SK-N-SH treated with all-trans-retinoic acid at 6 μM for 48 hours (cell line): Measurements from ENCODE around the gene MOCS2.
A peak's percentile ranks its signal among the peaks of the same experiment; 100 is the strongest.

Experiments used
- ATAC-seq: fragments of 200-7000 bp; cut with Tn5 transposase; 3 replicates; pipeline ENCODE4 v1.9.1; 2020; ENCODE audit warnings: mild to moderate bottlenecking, moderate library complexity
- ARNTL ChIP-seq: fragments of 450-650 bp; formaldehyde crosslinking; IDR thresholded peaks from 2 replicates; pipeline ENCODE4 v1.5.0; 2020; ENCODE audit warnings: low read depth, mild to moderate bottlenecking, moderate library complexity, borderline replicate concordance
- CSRNP3 ChIP-seq: fragments of 250-450 bp; sonication (Bioruptor Pico); IDR thresholded peaks from 2 replicates; pipeline ENCODE4 v1.5.1; 2021; ENCODE audit warnings: mild to moderate bottlenecking, moderate library complexity
- GLIS3 ChIP-seq: fragments of 250-450 bp; sonication (Bioruptor Pico); IDR thresholded peaks from 2 replicates; pipeline ENCODE4 v1.5.0; 2020; ENCODE audit warnings: mild to moderate bottlenecking, moderate library complexity
- ISL1 ChIP-seq: fragments of 250-450 bp; sonication (Bioruptor Pico); IDR thresholded peaks from 2 replicates; pipeline ENCODE4 v2.1.2; 2022; ENCODE audit warnings: mild to moderate bottlenecking, moderate library complexity
- OSR1 ChIP-seq: fragments of 250-450 bp; sonication (Bioruptor Pico); IDR thresholded peaks from 2 replicates; pipeline ENCODE4 v1.8.0; 2022; ENCODE audit warnings: moderate library complexity, mild to moderate bottlenecking, inconsistent platforms
- POU6F1 ChIP-seq: fragments of 250-450 bp; sonication (Bioruptor Pico); IDR thresholded peaks from 2 replicates; pipeline ENCODE4 v1.8.0; 2021; ENCODE audit warnings: low read depth, mild to moderate bottlenecking, moderate library complexity, borderline replicate concordance
- PPARA ChIP-seq: fragments of 250-450 bp; sonication (Bioruptor Pico); IDR thresholded peaks from 2 replicates; pipeline ENCODE4 v1.5.0; 2020; ENCODE audit warnings: mild to moderate bottlenecking, borderline replicate concordance
- RARB ChIP-seq: fragments of 250-450 bp; sonication (Bioruptor Pico); IDR thresholded peaks from 2 replicates; pipeline ENCODE4 v1.8.0; 2021; ENCODE audit warnings: mild to moderate bottlenecking, moderate library complexity
- TCF4 ChIP-seq: fragments of 250-450 bp; sonication (Bioruptor Pico); IDR thresholded peaks from 2 replicates; pipeline ENCODE4 v1.8.0; 2021; ENCODE audit warnings: mild to moderate bottlenecking, moderate library complexity, borderline replicate concordance
- ZC3H10 ChIP-seq: fragments of 250-450 bp; sonication (Bioruptor Pico); IDR thresholded peaks from 2 replicates; pipeline ENCODE4 v1.5.1; 2021; ENCODE audit warnings: mild to moderate bottlenecking, moderate library complexity
- ZFP3 ChIP-seq: fragments of 250-450 bp; sonication (Bioruptor Pico); IDR thresholded peaks from 2 replicates; pipeline ENCODE4 v1.5.0; 2020; ENCODE audit warnings: mild to moderate bottlenecking, moderate library complexity
- ZFP30 ChIP-seq: fragments of 450-650 bp; formaldehyde crosslinking; IDR thresholded peaks from 2 replicates; pipeline ENCODE4 v1.5.0; 2022; ENCODE audit warnings: mild to moderate bottlenecking, moderate library complexity
- ZNF565 ChIP-seq: fragments of 450-650 bp; formaldehyde crosslinking; conservative IDR thresholded peaks from 2 replicates; pipeline ENCODE4 v1.5.0; 2020; ENCODE audit warnings: low read depth, mild to moderate bottlenecking, moderate library complexity
- ZNF70 ChIP-seq: fragments of 450-650 bp; formaldehyde crosslinking; IDR thresholded peaks from 2 replicates; pipeline ENCODE4 v1.5.0; 2020; ENCODE audit warnings: mild to moderate bottlenecking, moderate library complexity
- ZNF8 ChIP-seq: fragments of 450-650 bp; formaldehyde crosslinking; IDR thresholded peaks from 2 replicates; pipeline ENCODE4 v1.5.0; 2020; ENCODE audit warnings: mild to moderate bottlenecking, moderate library complexity
- TF ChIP-seq, protein P1 (sequence below): fragments of 250-450 bp; sonication (Bioruptor Pico); IDR thresholded peaks from 2 replicates; pipeline ENCODE4 v1.5.0; 2020; ENCODE audit warnings: mild to moderate bottlenecking, moderate library complexity
- TF ChIP-seq, protein P2 (sequence below): fragments of 250-450 bp; sonication (Bioruptor Pico); IDR thresholded peaks from 2 replicates; pipeline ENCODE4 v1.8.0; 2020; ENCODE audit warnings: mild to moderate bottlenecking, moderate library complexity, borderline replicate concordance

MOCS2 gene

DNA sequence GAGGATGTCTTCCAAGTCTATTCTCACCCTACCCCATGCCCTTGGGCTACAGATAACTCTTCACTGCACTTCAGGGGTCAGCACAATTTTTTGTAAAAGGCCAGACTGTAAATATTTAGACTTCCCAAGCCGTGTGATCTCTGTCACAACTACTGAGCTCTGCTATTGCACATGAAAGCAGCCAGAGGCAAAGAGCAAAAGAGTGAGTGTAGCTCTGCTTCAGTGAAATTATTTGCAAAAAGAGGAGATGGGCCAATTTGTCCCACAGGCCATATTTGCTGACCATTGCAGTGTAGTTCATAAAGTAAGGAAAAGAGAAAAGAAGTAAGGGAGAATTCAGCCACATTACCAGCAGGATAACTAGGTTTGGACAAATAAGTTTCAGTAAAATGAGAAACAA lies 7.0 kb upstream of the MOCS2 start:
- ATAC-seq, result no peak
- TF ChIP-seq ISL1 (CRISPR knock-in tag) (no peak), ZC3H10 (no peak), POU6F1 (no peak), ZNF565 (CRISPR knock-in tag) (no peak), CSRNP3 (CRISPR knock-in tag) (no peak)

DNA sequence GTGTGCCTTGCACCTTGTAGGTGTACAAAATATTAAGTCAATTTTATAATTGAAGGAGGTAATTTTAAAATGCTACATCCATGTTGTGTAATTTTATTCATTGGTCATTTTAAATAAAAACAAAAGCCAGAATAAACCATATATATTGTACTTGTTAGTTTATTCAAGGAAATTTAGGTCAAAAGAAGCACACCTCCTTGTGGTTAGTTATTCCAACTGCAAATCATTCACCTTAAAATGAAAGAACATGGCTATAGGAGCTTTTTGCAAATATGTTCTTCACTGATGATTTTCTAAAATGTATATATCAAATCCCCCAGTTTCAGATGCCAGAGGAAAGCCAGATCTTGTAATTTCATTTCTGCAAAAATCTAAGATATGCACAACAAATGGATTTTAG lies 5.4 kb upstream of the MOCS2 start:
- ATAC-seq, result 0 out of 3 replicates have a peak, but pooled peaks have one; percentile 51
- TF ChIP-seq ZNF8 (CRISPR knock-in tag) (no peak), ZNF70 (CRISPR knock-in tag) (no peak), ZC3H10 (no peak), PPARA (CRISPR knock-in tag) (no peak), RARB (CRISPR knock-in tag) (no peak), ZFP3 (CRISPR knock-in tag) (no peak), ZNF565 (CRISPR knock-in tag) (no peak), OSR1 (CRISPR knock-in tag) (no peak), ISL1 (CRISPR knock-in tag) (no peak), ZFP30 (CRISPR knock-in tag) (no peak), GLIS3 (CRISPR knock-in tag) (no peak), TCF4 (CRISPR knock-in tag) (no peak)
- TF ChIP-seq, protein P1, sequence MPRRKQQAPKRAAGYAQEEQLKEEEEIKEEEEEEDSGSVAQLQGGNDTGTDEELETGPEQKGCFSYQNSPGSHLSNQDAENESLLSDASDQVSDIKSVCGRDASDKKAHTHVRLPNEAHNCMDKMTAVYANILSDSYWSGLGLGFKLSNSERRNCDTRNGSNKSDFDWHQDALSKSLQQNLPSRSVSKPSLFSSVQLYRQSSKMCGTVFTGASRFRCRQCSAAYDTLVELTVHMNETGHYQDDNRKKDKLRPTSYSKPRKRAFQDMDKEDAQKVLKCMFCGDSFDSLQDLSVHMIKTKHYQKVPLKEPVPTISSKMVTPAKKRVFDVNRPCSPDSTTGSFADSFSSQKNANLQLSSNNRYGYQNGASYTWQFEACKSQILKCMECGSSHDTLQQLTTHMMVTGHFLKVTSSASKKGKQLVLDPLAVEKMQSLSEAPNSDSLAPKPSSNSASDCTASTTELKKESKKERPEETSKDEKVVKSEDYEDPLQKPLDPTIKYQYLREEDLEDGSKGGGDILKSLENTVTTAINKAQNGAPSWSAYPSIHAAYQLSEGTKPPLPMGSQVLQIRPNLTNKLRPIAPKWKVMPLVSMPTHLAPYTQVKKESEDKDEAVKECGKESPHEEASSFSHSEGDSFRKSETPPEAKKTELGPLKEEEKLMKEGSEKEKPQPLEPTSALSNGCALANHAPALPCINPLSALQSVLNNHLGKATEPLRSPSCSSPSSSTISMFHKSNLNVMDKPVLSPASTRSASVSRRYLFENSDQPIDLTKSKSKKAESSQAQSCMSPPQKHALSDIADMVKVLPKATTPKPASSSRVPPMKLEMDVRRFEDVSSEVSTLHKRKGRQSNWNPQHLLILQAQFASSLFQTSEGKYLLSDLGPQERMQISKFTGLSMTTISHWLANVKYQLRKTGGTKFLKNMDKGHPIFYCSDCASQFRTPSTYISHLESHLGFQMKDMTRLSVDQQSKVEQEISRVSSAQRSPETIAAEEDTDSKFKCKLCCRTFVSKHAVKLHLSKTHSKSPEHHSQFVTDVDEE (CRISPR knock-in tag), result no peak
- TF ChIP-seq, all 23 proteins: peak for 0

DNA sequence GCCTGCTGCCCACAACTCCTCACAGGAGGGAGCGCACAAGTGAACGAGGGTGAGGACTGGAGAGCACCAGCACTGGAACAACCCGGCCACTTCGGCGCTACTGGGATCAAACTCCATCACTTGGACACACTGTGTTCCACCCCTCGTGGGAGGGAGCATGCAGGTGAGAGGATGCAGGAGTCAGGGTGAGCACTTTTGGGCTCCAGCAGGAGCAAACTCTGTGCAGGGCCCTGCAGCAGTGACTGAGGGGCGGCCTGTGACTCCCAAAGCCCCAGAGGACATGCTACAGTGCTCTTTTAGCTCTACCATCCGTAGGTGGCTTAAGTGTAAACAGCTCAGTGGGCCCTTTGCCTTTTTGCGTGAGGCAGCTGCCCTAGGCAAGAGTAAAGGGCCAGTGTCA lies 4.4 kb upstream of the MOCS2 start:
- TF ChIP-seq GLIS3 (CRISPR knock-in tag), result no peak
- no peak for TF ChIP-seq ZNF70 (CRISPR knock-in tag)
- no peak for TF ChIP-seq OSR1 (CRISPR knock-in tag)
- no peak for TF ChIP-seq TCF4 (CRISPR knock-in tag)
- TF ChIP-seq, protein P1 (CRISPR knock-in tag), result no peak
- no peak for TF ChIP-seq ARNTL (CRISPR knock-in tag)
- TF ChIP-seq ISL1 (CRISPR knock-in tag), result no peak
- TF ChIP-seq CSRNP3 (CRISPR knock-in tag), result no peak
- TF ChIP-seq, protein P2, sequence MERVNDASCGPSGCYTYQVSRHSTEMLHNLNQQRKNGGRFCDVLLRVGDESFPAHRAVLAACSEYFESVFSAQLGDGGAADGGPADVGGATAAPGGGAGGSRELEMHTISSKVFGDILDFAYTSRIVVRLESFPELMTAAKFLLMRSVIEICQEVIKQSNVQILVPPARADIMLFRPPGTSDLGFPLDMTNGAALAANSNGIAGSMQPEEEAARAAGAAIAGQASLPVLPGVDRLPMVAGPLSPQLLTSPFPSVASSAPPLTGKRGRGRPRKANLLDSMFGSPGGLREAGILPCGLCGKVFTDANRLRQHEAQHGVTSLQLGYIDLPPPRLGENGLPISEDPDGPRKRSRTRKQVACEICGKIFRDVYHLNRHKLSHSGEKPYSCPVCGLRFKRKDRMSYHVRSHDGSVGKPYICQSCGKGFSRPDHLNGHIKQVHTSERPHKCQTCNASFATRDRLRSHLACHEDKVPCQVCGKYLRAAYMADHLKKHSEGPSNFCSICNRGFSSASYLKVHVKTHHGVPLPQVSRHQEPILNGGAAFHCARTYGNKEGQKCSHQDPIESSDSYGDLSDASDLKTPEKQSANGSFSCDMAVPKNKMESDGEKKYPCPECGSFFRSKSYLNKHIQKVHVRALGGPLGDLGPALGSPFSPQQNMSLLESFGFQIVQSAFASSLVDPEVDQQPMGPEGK, result no peak
- TF ChIP-seq ZNF8 (CRISPR knock-in tag), result no peak
- no peak for TF ChIP-seq ZFP30 (CRISPR knock-in tag)
- no peak for TF ChIP-seq ZFP3 (CRISPR knock-in tag)

More for the DNA sequence above, 4.4 kb upstream of the MOCS2 start:
- ATAC-seq, result no peak
